Hippocampal formation (tissue), 2 donors: ENCODE measurements around the gene COL23A1.
"Not testable (repeated sequence)": the region's sequence is repeated elsewhere in the genome, so short reads cannot be mapped to it uniquely, and the experiment has no call there.

Source experiments
- DNase-seq, 2 donors: peaks; one replicate each; lab custom pipeline; 2025; lab: John Stamatoyannopoulos, UW

Gene COL23A1

GRCh38 chr5:178505639-178506407 lies 84.4 kb downstream of the COL23A1 start:
- no peak for DNase-seq

- no peak for DNase-seq
Measured at GRCh38 chr5:178504340-178504960, 85.7 kb downstream of the COL23A1 start.

GRCh38 chr5:178502401-178503100 lies 87.6 kb downstream of the COL23A1 start:
- no peak for DNase-seq

GRCh38 chr5:178499352-178499751 lies 90.8 kb downstream of the COL23A1 start:
- no peak for DNase-seq

- no peak for DNase-seq
Measured at GRCh38 chr5:178496642-178497041, 93.6 kb downstream of the COL23A1 start.

- no peak for DNase-seq
Measured at GRCh38 chr5:178496214-178496613, 94.0 kb downstream of the COL23A1 start.

- no peak for DNase-seq
Measured at GRCh38 chr5:178495706-178496105, 94.5 kb downstream of the COL23A1 start.

- DNase-seq: no peak
Measured at GRCh38 chr5:178492278-178492677, 97.9 kb downstream of the COL23A1 start.

GRCh38 chr5:178490935-178491652 lies 99.1 kb downstream of the COL23A1 start:
- no peak for DNase-seq

- no peak for DNase-seq
Measured at GRCh38 chr5:178489271-178489976, 100.8 kb downstream of the COL23A1 start.

GRCh38 chr5:178488696-178489095 lies 101.5 kb downstream of the COL23A1 start:
- no peak for DNase-seq

GRCh38 chr5:178487911-178488600 lies 102.1 kb downstream of the COL23A1 start:
- no peak for DNase-seq

GRCh38 chr5:178486878-178487512 lies 103.2 kb downstream of the COL23A1 start:
- DNase-seq: not testable (repeated sequence)

GRCh38 chr5:178486239-178486641 lies 104.0 kb downstream of the COL23A1 start:
- no peak for DNase-seq

GRCh38 chr5:178483620-178484019 lies 106.6 kb downstream of the COL23A1 start:
- no peak for DNase-seq

- DNase-seq: no peak
Measured at GRCh38 chr5:178479261-178479660, 110.9 kb downstream of the COL23A1 start.

GRCh38 chr5:178478370-178478769 lies 111.8 kb downstream of the COL23A1 start:
- no peak for DNase-seq

GRCh38 chr5:178477802-178478201 lies 112.4 kb downstream of the COL23A1 start:
- no peak for DNase-seq

GRCh38 chr5:178476972-178477754 lies 113.0 kb downstream of the COL23A1 start:
- DNase-seq: no peak

GRCh38 chr5:178476531-178476930 lies 113.7 kb downstream of the COL23A1 start:
- no peak for DNase-seq
